ENCODE data around the gene TLE3.
"Not testable (repeated sequence)": the region's sequence is repeated elsewhere in the genome, so short reads cannot be mapped to it uniquely, and the experiment has no call there.

Gene TLE3

GRCh38 chr15:70125605-70126004 is 27.9 kb upstream of the TLE3 start:
- no peak for DNase-seq

DNA sequence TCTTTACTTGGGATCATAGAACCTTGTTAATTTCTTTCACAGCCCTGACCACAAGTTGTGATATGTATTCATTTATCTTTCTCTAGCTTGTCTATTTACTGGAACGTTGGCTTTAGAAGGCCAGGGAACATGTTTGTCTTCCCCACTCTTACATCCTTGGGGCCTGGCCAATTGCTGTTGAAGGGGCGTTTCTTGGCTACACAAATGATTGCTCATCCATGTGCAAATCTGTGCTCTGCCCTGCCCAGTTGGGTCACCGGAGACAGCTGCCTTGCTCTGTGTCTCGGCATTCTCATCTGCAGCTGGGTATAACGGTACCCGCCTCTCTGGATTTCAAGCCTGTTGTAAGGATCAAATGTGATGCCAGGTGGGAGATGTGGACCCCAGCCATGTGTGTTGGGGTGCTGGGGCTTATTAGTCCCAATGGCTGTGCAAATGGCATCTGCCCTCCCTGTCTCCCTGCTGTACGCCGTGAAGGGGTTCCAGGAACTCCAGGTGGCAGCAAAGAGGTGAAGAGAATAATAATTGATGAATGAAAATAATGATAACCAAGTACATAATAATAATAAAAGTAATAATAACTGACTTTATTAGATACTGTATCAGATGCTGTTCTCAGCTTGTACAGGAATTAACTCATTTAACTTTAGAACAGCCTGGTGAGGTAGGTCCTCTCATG is 24.0 kb upstream of the TLE3 start:
- DNase-seq, result peak; percentile 83

GRCh38 chr15:70120958-70121623 is 23.4 kb upstream of the TLE3 start:
- DNase-seq, result peak; percentile 59

DNA sequence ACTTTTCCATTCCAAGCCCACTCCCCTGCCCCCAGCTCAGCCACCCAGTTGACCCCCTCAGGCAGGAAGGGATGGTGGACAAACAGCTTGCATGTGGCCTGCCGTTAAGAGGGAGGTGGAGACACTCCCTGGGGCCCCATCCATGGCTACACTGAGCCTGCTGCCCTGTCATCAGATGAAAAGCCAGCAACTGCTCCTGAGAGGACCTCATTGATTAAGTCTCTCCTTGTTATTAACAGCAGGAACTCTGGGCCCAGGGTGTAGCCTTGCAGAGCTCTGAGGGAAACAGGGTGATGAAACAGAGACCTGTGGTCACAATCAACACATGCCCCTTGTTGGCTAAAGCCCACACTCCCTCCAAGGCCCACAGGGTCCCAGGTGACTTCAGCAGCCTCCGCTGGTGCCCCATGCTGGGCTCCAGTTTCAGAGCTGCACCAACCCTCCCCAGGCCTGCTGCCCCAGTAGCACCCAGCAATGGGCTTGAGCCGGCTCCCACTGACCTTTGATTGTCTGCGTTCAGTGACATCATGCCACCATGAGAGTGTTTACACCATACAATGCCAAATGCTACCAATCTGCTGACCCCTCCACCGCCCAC is 22.3 kb upstream of the TLE3 start:
- no peak for DNase-seq

DNA sequence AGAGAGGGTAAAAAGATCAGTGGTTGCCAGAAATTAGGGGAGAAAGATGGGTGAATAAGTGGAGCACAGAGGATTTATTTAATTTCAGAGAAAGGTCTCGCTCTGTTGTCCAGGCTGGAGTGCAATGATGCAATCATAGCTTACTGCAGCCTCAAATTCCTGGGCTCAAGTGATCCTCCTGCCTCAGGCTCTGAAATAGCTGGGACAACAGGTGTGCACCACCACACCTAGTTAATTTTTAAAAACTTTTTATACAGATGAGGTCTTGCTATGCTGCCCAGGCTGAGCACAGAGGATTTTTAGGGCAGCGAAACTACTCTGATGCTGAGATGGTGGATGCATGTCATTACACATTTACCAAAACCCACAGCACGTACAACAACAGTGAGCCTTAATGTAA is 20.9 kb upstream of the TLE3 start:
- no peak for DNase-seq

GRCh38 chr15:70116317-70116716 is 18.6 kb upstream of the TLE3 start:
- no peak for DNase-seq

GRCh38 chr15:70114221-70114620 is 16.5 kb upstream of the TLE3 start:
- no peak for DNase-seq

DNA sequence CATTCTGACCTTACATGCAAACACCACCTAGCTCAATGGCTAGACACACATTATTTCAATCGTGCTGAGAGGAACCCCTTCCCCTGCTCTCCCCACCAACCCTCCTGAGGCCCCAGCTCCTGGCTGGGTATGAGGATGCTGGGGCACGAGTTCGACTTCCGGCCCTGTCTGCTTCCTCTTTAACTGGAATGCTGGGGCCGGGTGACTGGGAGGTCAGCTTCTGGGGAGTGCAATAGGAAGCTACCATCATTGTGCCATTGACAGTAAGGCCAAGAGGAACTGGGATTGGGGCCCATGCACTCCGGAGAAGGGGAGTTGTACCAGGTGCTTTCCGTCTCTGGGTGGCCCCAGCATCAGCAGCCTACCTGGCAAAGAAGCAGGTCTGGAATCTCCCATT is 15.6 kb upstream of the TLE3 start:
- DNase-seq, result peak; percentile 47

- DNase-seq, result not testable (repeated sequence)
Observed at GRCh38 chr15:70112572-70113303, 15.0 kb upstream of the TLE3 start.

DNA sequence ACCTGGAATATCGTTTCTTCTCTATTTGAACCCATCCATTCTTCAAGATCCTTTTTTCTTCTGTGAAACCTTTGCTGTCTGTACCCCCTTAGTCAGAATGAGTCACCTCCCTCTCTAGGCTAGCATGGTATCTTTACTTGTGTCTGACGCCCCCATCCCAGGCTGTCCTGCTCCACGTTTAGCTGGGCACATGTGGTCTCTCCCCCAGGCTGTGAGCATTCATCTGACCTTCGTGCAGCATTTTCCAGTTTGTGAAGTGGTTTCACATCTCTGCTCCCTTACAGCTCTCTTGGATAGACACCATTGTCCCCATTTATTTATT is 14.3 kb upstream of the TLE3 start:
- DNase-seq, result no peak

- DNase-seq, result peak; percentile 93
Observed at GRCh38 chr15:70111203-70112073, 13.7 kb upstream of the TLE3 start.

DNA sequence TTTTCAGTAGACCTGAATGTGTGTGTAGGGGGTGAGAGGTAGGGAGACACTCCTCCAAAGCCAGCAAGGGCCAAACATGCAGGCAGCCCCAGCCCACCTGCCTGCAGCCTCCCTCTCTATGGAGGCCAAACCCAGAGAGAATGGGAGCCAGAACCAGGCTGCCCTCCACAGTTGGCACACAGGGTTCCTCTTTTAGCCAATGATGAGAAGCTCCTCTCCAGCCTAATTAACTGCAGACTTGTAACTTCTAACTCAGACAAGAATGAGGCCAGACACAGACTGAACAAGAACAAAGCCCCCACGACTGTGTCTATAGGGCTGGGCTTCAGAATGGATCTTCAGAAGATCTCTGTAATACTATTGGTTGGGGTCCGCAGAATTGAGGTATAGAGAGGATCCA is 12.3 kb upstream of the TLE3 start:
- no peak for DNase-seq

DNA sequence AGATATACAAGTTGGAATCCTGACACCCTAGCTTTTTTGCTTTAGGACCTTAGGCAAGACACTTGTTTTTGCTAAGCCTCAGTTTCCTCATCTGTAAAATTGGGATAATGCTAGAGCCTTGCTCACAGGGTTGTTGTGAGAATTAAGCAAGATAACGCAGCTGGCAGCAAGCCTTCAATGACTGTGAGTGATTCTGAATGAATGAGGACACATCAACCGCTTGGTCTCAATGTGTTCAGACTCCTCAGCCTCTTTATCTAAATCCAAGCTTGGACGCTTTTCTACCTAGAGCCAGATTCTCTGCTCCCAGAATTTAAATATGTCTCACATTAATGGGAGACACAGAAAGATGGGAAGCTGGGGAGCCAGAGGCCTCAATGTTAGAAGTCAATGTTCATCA is 11.8 kb upstream of the TLE3 start:
- no peak for DNase-seq

- DNase-seq, result no peak
Observed at GRCh38 chr15:70103880-70104626, 6.3 kb upstream of the TLE3 start.

DNA sequence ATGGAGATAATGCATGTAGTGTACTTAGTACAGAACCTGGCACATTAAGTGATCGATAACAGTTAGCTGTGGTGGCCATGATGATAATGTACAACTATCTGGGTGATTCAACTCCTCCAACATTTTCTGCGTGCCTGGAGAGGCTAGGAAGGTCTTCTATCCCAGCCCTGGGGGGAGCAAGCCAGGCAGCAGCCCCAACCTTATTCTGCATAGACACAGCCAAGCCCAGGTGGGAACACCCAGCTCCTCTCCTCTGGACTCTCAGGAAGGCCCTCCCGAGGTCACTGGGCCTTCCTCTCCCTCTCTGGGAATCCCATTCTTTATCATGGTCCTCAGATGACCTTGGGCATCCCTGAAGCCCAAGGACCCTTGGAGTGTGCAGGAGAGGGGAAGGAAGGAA is 5.1 kb upstream of the TLE3 start:
- no peak for DNase-seq

DNA sequence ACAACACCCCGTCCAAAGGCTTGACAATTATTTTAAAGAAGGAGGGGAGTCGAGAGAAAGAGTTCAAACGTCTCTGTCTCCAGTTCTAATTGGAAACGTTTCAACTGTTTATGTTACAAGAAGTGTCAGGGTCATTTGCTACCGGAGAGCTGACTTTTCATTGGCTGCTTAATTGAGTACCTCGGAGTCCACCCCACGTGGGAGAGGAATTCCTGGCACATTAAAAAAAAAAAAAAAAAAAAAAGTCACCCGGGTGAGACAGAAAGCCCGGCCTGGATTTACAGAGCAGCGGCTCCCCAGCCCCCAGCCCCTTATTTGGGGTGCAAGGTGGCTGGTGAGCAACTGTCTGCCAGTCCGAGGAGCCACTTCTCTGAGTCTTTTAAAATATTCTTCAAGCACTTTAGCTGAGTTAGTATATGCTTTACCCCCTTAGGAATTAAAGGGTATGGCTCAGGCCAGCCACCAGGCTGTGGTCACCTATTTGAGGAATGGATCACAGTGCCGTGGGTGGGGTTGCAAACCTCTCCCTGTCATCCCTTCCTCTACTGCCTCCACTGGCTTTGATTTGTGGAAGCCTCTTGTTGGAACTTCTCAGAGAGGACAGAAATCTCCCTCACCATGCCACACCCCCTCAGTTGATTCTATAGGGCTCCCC is 3.9 kb upstream of the TLE3 start:
- peak; percentile 83 for DNase-seq

GRCh38 chr15:70100474-70101341 is 3.0 kb upstream of the TLE3 start:
- peak; percentile 69 for DNase-seq

DNA sequence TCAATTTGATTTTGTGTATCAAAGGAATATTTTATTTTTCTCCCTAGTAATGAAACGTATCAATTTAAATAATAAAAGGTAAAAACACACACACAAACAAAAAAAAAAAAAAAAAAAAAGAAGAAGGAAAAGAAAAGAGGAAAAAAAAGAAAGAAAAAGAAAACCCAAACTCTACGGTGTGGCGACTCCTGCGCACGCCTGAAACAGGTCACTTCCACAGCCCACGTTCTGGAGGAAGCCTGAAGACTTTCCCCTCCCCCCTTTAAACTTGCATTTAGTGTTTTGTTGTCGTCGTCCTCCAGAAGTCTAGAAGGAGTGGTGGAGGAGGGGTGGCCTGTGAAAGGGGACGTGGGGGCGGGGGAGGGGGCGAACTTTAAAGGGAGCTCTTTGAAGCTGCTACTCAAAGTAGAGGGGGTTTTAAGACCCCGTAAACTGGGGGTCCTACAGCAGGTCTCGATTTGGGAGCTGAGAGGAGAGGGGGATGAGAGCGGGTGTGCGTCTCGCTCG is 2.3 kb upstream of the TLE3 start:
- DNase-seq, result no peak

GRCh38 chr15:70099167-70099966 is 1.6 kb upstream of the TLE3 start:
- DNase-seq, result peak; percentile 99

Data from right hindlimb (tissue), 1 donor.